H1 (cell line): ENCODE data around the gene ICAM3.

Source experiments
- CBX5 ChIP-seq: fragments of 300-800, 300-1000 bp; sonication (generic); IDR thresholded peaks from 2 replicates; pipeline ENCODE4 v1.7.1; 2016; ENCODE audit warnings: antibody characterized with exemption, low read length, low read depth
- KDM5A ChIP-seq: fragments of 200-600 bp; IDR thresholded peaks from 2 replicates; pipeline ENCODE4 v1.7.1; 2012; ENCODE audit warnings: mild to moderate bottlenecking, low read length, inconsistent platforms, mixed read lengths
- POLR2A ChIP-seq, 2 experiments: IDR thresholded peaks; 1 replicate in 1 of 2; 2 replicates in 1 of 2; pipeline ENCODE4 v1.6.1; 2011; ENCODE audit warnings: low read depth in 2 of 2, low read length in 2 of 2, mild to moderate bottlenecking in 2 of 2; ENCODE audit errors: control extremely low read depth in 1 of 2

GRCh38 chr19:10332965-10333757 is 6.3 kb downstream of the ICAM3 start, which contains the start of gene RAVER1:
- no peak for TF ChIP-seq CBX5
- peak in 1 of 2 experiments; percentile 78; a peak in 1 of 3 replicates for TF ChIP-seq POLR2A (IDR thresholded peaks at IDR 0.05; ENCODE audit: control extremely low read depth in 1 of 2, low read depth in 2 of 2, low read length in 2 of 2)
- TF ChIP-seq KDM5A, result peak; percentile 77
